ENCODE measurements around the gene VSIG10.

Gene VSIG10

DNA sequence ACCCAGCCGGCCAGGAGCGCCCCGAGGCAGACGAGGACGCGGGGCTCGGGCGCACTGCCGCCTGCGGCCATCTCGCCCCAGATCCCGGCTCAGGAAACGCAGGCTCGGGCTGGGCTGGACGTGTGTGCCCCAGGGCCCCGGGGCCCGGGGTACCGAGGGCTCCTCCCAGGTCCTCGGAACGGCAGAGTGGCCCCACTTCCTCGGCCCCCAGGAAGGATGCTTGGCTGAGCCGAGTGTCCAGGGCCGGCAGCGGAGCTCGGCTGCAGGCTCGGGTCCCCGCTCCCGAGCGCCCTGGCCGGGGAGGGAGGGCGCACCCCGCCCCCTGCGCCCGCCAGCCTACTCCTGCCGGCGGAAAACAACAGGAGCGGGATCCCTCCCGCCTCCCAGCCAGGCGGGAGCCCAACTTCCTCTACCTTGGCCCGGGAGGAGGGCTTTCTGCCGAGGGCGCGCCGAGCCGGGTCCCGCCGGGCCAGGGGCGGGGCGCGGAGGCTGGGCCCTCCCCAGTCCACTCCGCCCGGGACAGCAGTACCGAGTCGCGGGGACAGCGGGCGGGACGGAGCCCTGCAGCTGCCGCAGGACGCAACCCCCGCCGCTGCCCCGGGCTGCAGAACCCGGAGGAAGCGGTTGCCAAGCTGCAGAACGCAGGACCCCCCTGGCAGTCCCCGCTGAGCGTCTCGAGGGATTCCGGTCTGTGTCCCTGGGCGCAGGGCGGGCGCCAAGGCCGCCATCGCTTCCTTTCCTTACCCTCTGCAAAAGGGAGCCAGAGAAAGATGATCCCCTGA lies at the start of gene VSIG10:
Gene VSIG10, minus strand, starts transcription at position 411 of the 782 bp plus-strand sequence. Its CDS starts 340 bp downstream, at position 71.
- H3K27me3 ChIP-seq (ENCODE audit: insufficient read depth, low read length): no peaks in the 10 kb centered on the region
- H3K27ac ChIP-seq (ENCODE audit: low read depth, low read length): no peak within 1 kb of the TSS
- no peaks in the 10 kb centered on the region for H3K36me3 ChIP-seq (ENCODE audit: insufficient read depth, low read length)
- H2AFZ ChIP-seq (ENCODE audit: low read length, unreplicated experiment): peak within 1 kb of the TSS; percentile 83
- peaks cover 7% of the 10 kb centered on the region for H3K4me1 ChIP-seq (ENCODE audit: control insufficient read depth, insufficient read depth, low read length, unreplicated experiment)
- H3K4me3 ChIP-seq (ENCODE audit: low read depth, low read length): peak within 1 kb of the TSS; percentile 94
- H3K79me2 ChIP-seq (ENCODE audit: control insufficient read depth, insufficient read depth, low read length, unreplicated experiment): no peaks in the 10 kb centered on the region

DNA sequence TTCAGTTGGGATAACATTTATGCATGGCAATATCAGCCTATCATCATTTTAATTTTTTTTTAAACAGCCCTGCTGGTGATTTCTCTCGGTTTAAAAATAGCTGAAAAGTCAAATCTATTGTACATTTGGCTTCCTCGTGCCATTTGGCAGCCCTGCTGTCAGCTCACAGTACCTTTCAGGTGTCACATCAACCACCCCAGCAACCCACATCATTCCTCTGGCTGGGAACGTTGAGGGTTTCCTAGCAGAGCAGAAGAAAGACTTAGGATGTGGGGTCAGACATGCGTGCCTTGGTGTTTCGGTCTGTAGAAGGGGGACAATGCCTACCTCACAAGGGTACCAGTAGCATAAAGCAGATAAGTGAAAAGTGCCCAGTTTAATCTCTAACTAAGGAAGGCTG lies 47.9 kb upstream of the VSIG10 start:
- H3K36me3 ChIP-seq (ENCODE audit: insufficient read depth, low read length): no peaks in the 10 kb centered on the region
- no peak overlapping the region for H3K4me3 ChIP-seq (ENCODE audit: low read depth, low read length)
- no peaks in the 10 kb centered on the region for H3K79me2 ChIP-seq (ENCODE audit: control insufficient read depth, insufficient read depth, low read length, unreplicated experiment)
- H3K4me1 ChIP-seq (ENCODE audit: control insufficient read depth, insufficient read depth, low read length, unreplicated experiment): no peaks in the 10 kb centered on the region
- no peak overlapping the region for H3K27ac ChIP-seq (ENCODE audit: low read depth, low read length)
- H2AFZ ChIP-seq (ENCODE audit: low read length, unreplicated experiment): no peak overlapping the region
- no peaks in the 10 kb centered on the region for H3K27me3 ChIP-seq (ENCODE audit: insufficient read depth, low read length)

DNA sequence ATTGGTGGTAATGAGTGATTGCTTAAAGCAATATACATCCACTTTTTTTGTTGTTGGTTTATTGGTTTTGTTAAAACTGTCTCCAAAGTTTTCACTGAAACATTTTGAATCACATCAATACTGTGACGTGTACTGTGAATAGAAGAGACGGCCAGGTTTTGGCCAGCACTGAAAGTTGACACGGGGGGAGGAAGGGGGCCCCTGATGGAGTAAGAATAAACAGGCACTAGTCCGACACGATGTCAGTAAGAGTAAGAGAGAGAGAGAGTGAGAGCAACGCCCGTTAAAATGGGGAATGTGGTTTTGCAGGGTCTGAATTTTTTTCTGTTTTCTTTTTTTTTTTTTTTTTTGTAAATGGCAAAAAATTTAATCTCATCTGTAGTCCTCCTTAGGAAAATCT lies 46.8 kb upstream of the VSIG10 start:
- Histone ChIP-seq H3K27ac (ENCODE audit: low read depth, low read length) (no peak overlapping the region), H2AFZ (ENCODE audit: low read length, unreplicated experiment) (no peak overlapping the region), H3K4me3 (ENCODE audit: low read depth, low read length) (no peak overlapping the region), H3K79me2 (ENCODE audit: control insufficient read depth, insufficient read depth, low read length, unreplicated experiment) (no peaks in the 10 kb centered on the region), H3K4me1 (ENCODE audit: control insufficient read depth, insufficient read depth, low read length, unreplicated experiment) (no peaks in the 10 kb centered on the region), H3K36me3 (ENCODE audit: insufficient read depth, low read length) (no peaks in the 10 kb centered on the region), H3K27me3 (ENCODE audit: insufficient read depth, low read length) (no peaks in the 10 kb centered on the region)

GRCh38 chr12:118148287-118148686 lies 44.5 kb upstream of the VSIG10 start:
- Histone ChIP-seq H3K36me3 (ENCODE audit: insufficient read depth, low read length) (no peaks in the 10 kb centered on the region), H3K27ac (ENCODE audit: low read depth, low read length) (no peak overlapping the region)

GRCh38 chr12:118145798-118146156 lies 42.0 kb upstream of the VSIG10 start:
- H3K27ac ChIP-seq (ENCODE audit: low read depth, low read length): no peak overlapping the region
- H2AFZ ChIP-seq (ENCODE audit: low read length, unreplicated experiment): no peak overlapping the region
- no peak overlapping the region for H3K4me3 ChIP-seq (ENCODE audit: low read depth, low read length)
- 0 out of 2 replicates have a peak, but pooled peaks cover 4% of the 10 kb centered on the region for H3K36me3 ChIP-seq (ENCODE audit: insufficient read depth, low read length)
- H3K27me3 ChIP-seq (ENCODE audit: insufficient read depth, low read length): no peaks in the 10 kb centered on the region
- no peaks in the 10 kb centered on the region for H3K4me1 ChIP-seq (ENCODE audit: control insufficient read depth, insufficient read depth, low read length, unreplicated experiment)
- peaks cover 1% of the 10 kb centered on the region for H3K79me2 ChIP-seq (ENCODE audit: control insufficient read depth, insufficient read depth, low read length, unreplicated experiment)

More at GRCh38 chr12:118148287-118148686, 44.5 kb upstream of the VSIG10 start:
- H3K4me3 ChIP-seq (ENCODE audit: low read depth, low read length): no peak overlapping the region
- no peaks in the 10 kb centered on the region for H3K27me3 ChIP-seq (ENCODE audit: insufficient read depth, low read length)
- no peaks in the 10 kb centered on the region for H3K79me2 ChIP-seq (ENCODE audit: control insufficient read depth, insufficient read depth, low read length, unreplicated experiment)
- H2AFZ ChIP-seq (ENCODE audit: low read length, unreplicated experiment): no peak overlapping the region
- H3K4me1 ChIP-seq (ENCODE audit: control insufficient read depth, insufficient read depth, low read length, unreplicated experiment): no peaks in the 10 kb centered on the region

DNA sequence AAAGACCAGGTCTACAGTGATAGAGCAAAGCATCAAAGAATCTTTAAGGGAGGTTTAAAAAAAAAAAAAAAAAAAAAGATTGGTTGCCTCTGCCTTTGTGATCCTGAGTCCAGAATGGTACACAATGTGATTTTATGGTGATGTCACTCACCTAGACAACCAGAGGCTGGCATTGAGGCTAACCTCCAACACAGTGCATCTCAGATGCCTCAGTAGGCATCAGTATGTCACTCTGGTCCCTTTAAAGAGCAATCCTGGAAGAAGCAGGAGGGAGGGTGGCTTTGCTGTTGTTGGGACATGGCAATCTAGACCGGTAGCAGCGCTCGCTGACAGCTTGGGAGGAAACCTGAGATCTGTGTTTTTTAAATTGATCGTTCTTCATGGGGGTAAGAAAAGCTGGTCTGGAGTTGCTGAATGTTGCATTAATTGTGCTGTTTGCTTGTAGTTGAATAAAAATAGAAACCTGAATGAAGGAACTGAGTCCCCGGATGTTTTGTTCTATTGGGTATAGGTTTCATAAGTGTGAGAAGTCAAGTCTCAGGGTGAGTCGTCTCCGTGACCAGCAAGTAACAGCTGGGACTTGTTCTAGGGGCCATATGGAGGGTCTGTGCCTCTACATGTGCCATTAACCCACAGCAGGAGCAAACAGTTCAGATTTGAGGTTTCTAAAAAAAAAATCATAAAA lies 41.4 kb upstream of the VSIG10 start:
- H3K79me2 ChIP-seq (ENCODE audit: control insufficient read depth, insufficient read depth, low read length, unreplicated experiment): peaks cover 2% of the 10 kb centered on the region
- H3K27ac ChIP-seq (ENCODE audit: low read depth, low read length): no peak overlapping the region
- no peaks in the 10 kb centered on the region for H3K4me1 ChIP-seq (ENCODE audit: control insufficient read depth, insufficient read depth, low read length, unreplicated experiment)
- H3K4me3 ChIP-seq (ENCODE audit: low read depth, low read length): no peak overlapping the region
- no peak overlapping the region for H2AFZ ChIP-seq (ENCODE audit: low read length, unreplicated experiment)
- H3K36me3 ChIP-seq (ENCODE audit: insufficient read depth, low read length): 0 out of 2 replicates have a peak, but pooled peaks cover 4% of the 10 kb centered on the region
- no peaks in the 10 kb centered on the region for H3K27me3 ChIP-seq (ENCODE audit: insufficient read depth, low read length)

DNA sequence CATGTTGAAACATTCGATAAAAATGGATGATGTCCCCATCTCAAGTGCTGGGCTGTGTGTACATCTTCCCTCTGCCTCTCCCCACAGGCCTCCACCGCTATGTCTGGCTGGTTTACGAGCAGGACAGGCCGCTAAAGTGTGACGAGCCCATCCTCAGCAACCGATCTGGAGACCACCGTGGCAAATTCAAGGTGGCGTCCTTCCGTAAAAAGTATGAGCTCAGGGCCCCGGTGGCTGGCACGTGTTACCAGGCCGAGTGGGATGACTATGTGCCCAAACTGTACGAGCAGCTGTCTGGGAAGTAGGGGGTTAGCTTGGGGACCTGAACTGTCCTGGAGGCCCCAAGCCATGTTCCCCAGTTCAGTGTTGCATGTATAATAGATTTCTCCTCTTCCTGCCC lies 40.7 kb upstream of the VSIG10 start:
- H3K4me3 ChIP-seq (ENCODE audit: low read depth, low read length): no peak overlapping the region
- H3K27me3 ChIP-seq (ENCODE audit: insufficient read depth, low read length): no peaks in the 10 kb centered on the region
- no peaks in the 10 kb centered on the region for H3K4me1 ChIP-seq (ENCODE audit: control insufficient read depth, insufficient read depth, low read length, unreplicated experiment)
- H3K27ac ChIP-seq (ENCODE audit: low read depth, low read length): no peak overlapping the region
- peaks cover 2% of the 10 kb centered on the region for H3K79me2 ChIP-seq (ENCODE audit: control insufficient read depth, insufficient read depth, low read length, unreplicated experiment)
- 0 out of 2 replicates have a peak, but pooled peaks cover 4% of the 10 kb centered on the region for H3K36me3 ChIP-seq (ENCODE audit: insufficient read depth, low read length)
- H2AFZ ChIP-seq (ENCODE audit: low read length, unreplicated experiment): no peak overlapping the region

- 0 out of 2 replicates have a peak, but pooled peaks cover 4% of the 10 kb centered on the region for H3K36me3 ChIP-seq (ENCODE audit: insufficient read depth, low read length)
Observed at GRCh38 chr12:118140825-118141224, 37.0 kb upstream of the VSIG10 start.

DNA sequence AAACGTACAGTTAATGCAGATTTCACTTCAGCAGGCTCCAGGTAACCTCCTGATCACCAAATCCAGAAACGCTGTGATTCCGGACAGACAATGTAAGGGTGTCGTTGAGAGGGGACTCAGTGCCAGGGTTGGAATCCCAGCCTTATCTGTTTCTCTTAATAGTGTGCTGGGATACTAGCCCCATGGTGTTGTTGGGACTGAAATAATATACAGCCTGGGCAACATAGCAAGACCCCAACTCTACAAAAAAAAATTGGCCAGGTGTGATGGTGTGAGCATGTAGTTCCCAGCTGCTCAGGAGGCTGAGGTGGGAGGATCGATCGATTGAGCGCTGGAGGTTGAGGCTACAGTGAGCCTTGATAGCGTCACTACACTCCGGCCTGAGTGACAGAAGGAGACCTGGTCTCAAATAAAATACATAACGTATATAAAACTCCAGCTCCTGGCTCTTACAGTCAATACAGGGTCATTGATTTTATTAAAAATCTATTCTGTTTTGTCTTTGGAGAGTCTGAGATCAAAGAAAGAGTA lies 33.4 kb upstream of the VSIG10 start:
- H2AFZ ChIP-seq (ENCODE audit: low read length, unreplicated experiment): peak overlapping the region; percentile 66
- no peaks in the 10 kb centered on the region for H3K27me3 ChIP-seq (ENCODE audit: insufficient read depth, low read length)
- peaks cover 4% of the 10 kb centered on the region for H3K4me1 ChIP-seq (ENCODE audit: control insufficient read depth, insufficient read depth, low read length, unreplicated experiment)
- H3K36me3 ChIP-seq (ENCODE audit: insufficient read depth, low read length): no peaks in the 10 kb centered on the region
- H3K79me2 ChIP-seq (ENCODE audit: control insufficient read depth, insufficient read depth, low read length, unreplicated experiment): peaks cover 24% of the 10 kb centered on the region
- H3K27ac ChIP-seq (ENCODE audit: low read depth, low read length): no peak overlapping the region
- peak overlapping the region; percentile 91 for H3K4me3 ChIP-seq (ENCODE audit: low read depth, low read length)

More at GRCh38 chr12:118140825-118141224, 37.0 kb upstream of the VSIG10 start:
- Histone ChIP-seq H2AFZ (ENCODE audit: low read length, unreplicated experiment) (no peak overlapping the region), H3K79me2 (ENCODE audit: control insufficient read depth, insufficient read depth, low read length, unreplicated experiment) (peaks cover 24% of the 10 kb centered on the region), H3K4me1 (ENCODE audit: control insufficient read depth, insufficient read depth, low read length, unreplicated experiment) (peaks cover 4% of the 10 kb centered on the region), H3K4me3 (ENCODE audit: low read depth, low read length) (no peak overlapping the region), H3K27me3 (ENCODE audit: insufficient read depth, low read length) (no peaks in the 10 kb centered on the region), H3K27ac (ENCODE audit: low read depth, low read length) (no peak overlapping the region)

DNA sequence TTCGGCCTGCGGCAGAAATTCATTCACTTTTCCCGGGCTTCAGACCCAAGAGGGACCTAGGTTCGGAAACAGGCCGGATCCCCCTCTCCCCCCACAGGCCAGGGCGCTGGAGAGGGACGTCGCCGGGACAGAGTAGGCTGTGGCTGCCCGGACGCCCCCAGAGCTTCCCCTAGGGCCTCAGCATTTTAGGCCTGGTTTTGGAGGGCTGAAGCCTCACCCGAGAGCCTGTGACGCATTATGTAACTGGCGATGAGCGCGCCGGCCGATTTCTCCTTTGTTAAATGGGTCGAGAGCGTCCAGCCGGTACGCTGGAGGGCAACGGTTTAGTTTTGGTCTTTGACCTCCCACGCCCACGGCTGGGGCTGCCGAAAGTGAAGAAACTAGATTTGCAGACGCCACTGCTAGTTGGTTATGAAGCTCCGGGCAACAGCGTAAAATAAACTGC lies 32.8 kb upstream of the VSIG10 start:
- peaks cover 24% of the 10 kb centered on the region for H3K79me2 ChIP-seq (ENCODE audit: control insufficient read depth, insufficient read depth, low read length, unreplicated experiment)
- H2AFZ ChIP-seq (ENCODE audit: low read length, unreplicated experiment): peak overlapping the region; percentile 66
- H3K4me1 ChIP-seq (ENCODE audit: control insufficient read depth, insufficient read depth, low read length, unreplicated experiment): peaks cover 8% of the 10 kb centered on the region
- peak overlapping the region; percentile 91 for H3K4me3 ChIP-seq (ENCODE audit: low read depth, low read length)
- H3K27ac ChIP-seq (ENCODE audit: low read depth, low read length): peak overlapping the region; percentile 8; the same call in 1 of the 2 replicates
- no peaks in the 10 kb centered on the region for H3K36me3 ChIP-seq (ENCODE audit: insufficient read depth, low read length)
- no peaks in the 10 kb centered on the region for H3K27me3 ChIP-seq (ENCODE audit: insufficient read depth, low read length)
